IMR-90 (cell line): ENCODE measurements around the gene SLC35F3. TPM values are rescaled to one million over a fixed set of nuclear protein-coding genes. Genes with fewer than 3 reads are reported as not detected.

Experiments used
- ATAC-seq: fragments of 200-7000 bp; cut with Tn5 transposase; 2 replicates; pipeline ENCODE4 v1.9.1; 2020; ENCODE audit warnings: low read depth, mild to moderate bottlenecking, moderate library complexity
- BruUV-seq: library from RNA; stranded (reverse); fragments of 400-500 nt; replicated peaks from 2 replicates; lab custom pipeline; 2021; lab: Mats Ljungman, UMichigan
- CTCF ChIA-PET: fragments of 300-600 bp; formaldehyde crosslinking; extraction: SDS; loops from one replicate; lab custom pipeline; 2021; ENCODE audit warnings: antibody characterized with exemption; lab: Yijun Ruan, JAX
- POLR2A ChIA-PET: fragments of 300-600 bp; sonication (Branson Sonifier 250); formaldehyde crosslinking; loops from one replicate; lab custom pipeline; 2022; ENCODE audit warnings: antibody characterized with exemption; ENCODE audit not compliant: unreplicated experiment; lab: Charles Lee
- DNase-seq: peaks from one replicate; pipeline ENCODE4 v3.0.0; 2013
- H2AFZ ChIP-seq: replicated peaks from 2 replicates; pipeline ENCODE3; 2013; ENCODE audit warnings: low read length, mild to moderate bottlenecking; ENCODE audit not compliant: poor library complexity
- H2AK5ac ChIP-seq: 2 replicates; pipeline ENCODE4 v1.6.1; 2013; ENCODE audit warnings: low read depth, low read length, inconsistent platforms
- H2AK9ac ChIP-seq: replicated peaks from 2 replicates; pipeline ENCODE3; 2013; ENCODE audit warnings: mild to moderate bottlenecking, low read depth, low read length, moderate library complexity; ENCODE audit not compliant: poor library complexity
- H2BK120ac ChIP-seq: 2 replicates; pipeline ENCODE4 v1.6.1; 2013; ENCODE audit warnings: low read depth, low read length, inconsistent platforms
- H2BK15ac ChIP-seq: 3 replicates; pipeline ENCODE4 v1.6.1; 2013; ENCODE audit warnings: low read depth, low read length, inconsistent platforms
- H2BK20ac ChIP-seq: 2 replicates; pipeline ENCODE4 v1.6.1; 2013; ENCODE audit warnings: low read depth, mild to moderate bottlenecking, inconsistent platforms, low read length, moderate library complexity
- H2BK5ac ChIP-seq: 2 replicates; pipeline ENCODE4 v1.6.1; 2013; ENCODE audit warnings: mild to moderate bottlenecking, low read depth, low read length, inconsistent platforms; ENCODE audit not compliant: poor library complexity, severe bottlenecking
- H3K14ac ChIP-seq: replicated peaks from 2 replicates; pipeline ENCODE4 v1.6.1; 2013; ENCODE audit warnings: low read depth, low read length, inconsistent platforms
- H3K18ac ChIP-seq: 2 replicates; pipeline ENCODE4 v1.6.1; 2013; ENCODE audit warnings: low read depth, low read length, control low read depth
- H3K23ac ChIP-seq: 2 replicates; pipeline ENCODE4 v1.6.1; 2013; ENCODE audit warnings: low read depth, low read length, inconsistent platforms
- H3K27ac ChIP-seq: 2 replicates; pipeline ENCODE4 v1.5.1; 2013; ENCODE audit warnings: mild to moderate bottlenecking, control low read depth, low read length; ENCODE audit not compliant: insufficient read depth
- H3K27me3 ChIP-seq: 2 replicates; pipeline ENCODE4 v1.6.1; 2013; ENCODE audit warnings: low read length; ENCODE audit not compliant: control insufficient read depth, insufficient read depth
- H3K36me3 ChIP-seq: 2 replicates; pipeline ENCODE4 v1.6.1; 2013; ENCODE audit warnings: low read length, mixed read lengths; ENCODE audit not compliant: control insufficient read depth, insufficient read depth
- H3K4ac ChIP-seq: 2 replicates; pipeline ENCODE4 v1.6.1; 2013; ENCODE audit warnings: low read depth, low read length, inconsistent platforms
- H3K4me1 ChIP-seq: 2 replicates; pipeline ENCODE4 v1.6.1; 2013; ENCODE audit warnings: low read length, mixed read lengths; ENCODE audit not compliant: control insufficient read depth, insufficient read depth
- H3K4me2 ChIP-seq: 2 replicates; pipeline ENCODE4 v1.6.1; 2013; ENCODE audit warnings: low read depth, mild to moderate bottlenecking, control low read depth, low read length, moderate library complexity
- H3K4me3 ChIP-seq: 2 replicates; pipeline ENCODE4 v1.5.1; 2013; ENCODE audit warnings: low read depth, mild to moderate bottlenecking, control low read depth, low read length, moderate library complexity; ENCODE audit not compliant: insufficient read depth
- H3K56ac ChIP-seq: 2 replicates; pipeline ENCODE4 v1.6.1; 2013; ENCODE audit warnings: low read length, inconsistent platforms; ENCODE audit not compliant: insufficient read depth; ENCODE audit errors: extremely low read depth
- H3K79me1 ChIP-seq, 2 experiments: 2 replicates each; pipeline ENCODE4 v1.6.1; 2013; ENCODE audit warnings: low read length in 2 of 2, inconsistent platforms in 1 of 2, low read depth in 1 of 2
- H3K9ac ChIP-seq: 2 replicates; pipeline ENCODE4 v1.6.1; 2013; ENCODE audit warnings: low read depth, low read length, control low read depth
- H3K9me1 ChIP-seq: 2 replicates; pipeline ENCODE4 v1.6.1; 2013; ENCODE audit warnings: low read length, inconsistent platforms; ENCODE audit not compliant: insufficient read depth
- H3K9me3 ChIP-seq: 2 replicates; pipeline ENCODE4 v1.6.1; 2013; ENCODE audit warnings: low read length; ENCODE audit not compliant: control insufficient read depth, insufficient read depth
- H4K20me1 ChIP-seq: 2 replicates; pipeline ENCODE4 v1.6.1; 2013; ENCODE audit warnings: low read length, inconsistent platforms; ENCODE audit not compliant: insufficient read depth
- H4K5ac ChIP-seq: 2 replicates; pipeline ENCODE4 v1.6.1; 2013; ENCODE audit warnings: mild to moderate bottlenecking, low read depth, low read length, control low read depth
- H4K8ac ChIP-seq, 2 experiments: 2 replicates each; pipeline ENCODE4 v1.6.1; 2013; ENCODE audit warnings: low read depth in 2 of 2, low read length in 2 of 2, control low read depth in 1 of 2, inconsistent platforms in 1 of 2
- H4K91ac ChIP-seq: 2 replicates; pipeline ENCODE4 v1.6.1; 2013; ENCODE audit warnings: low read depth, low read length, inconsistent platforms; ENCODE audit not compliant: insufficient read depth
- FOS ChIP-seq: fragments of 150-350 bp; IDR thresholded peaks from 2 replicates; pipeline ENCODE4 v1.6.1; 2016; ENCODE audit warnings: low read depth, low read length
- MAZ ChIP-seq: IDR thresholded peaks from 2 replicates; pipeline ENCODE4 v1.6.1; 2012; ENCODE audit warnings: low read depth, mild to moderate bottlenecking, low read length, improper control_type of control experiment, moderate library complexity, borderline replicate concordance
- SMC3 ChIP-seq: fragments of 150-350 bp; IDR thresholded peaks from 2 replicates; pipeline ENCODE4 v1.6.1; 2016; ENCODE audit warnings: low read depth, mild to moderate bottlenecking, antibody characterized with exemption, low read length, moderate library complexity
- WGBS, 2 experiments: methylation state at CpG; one replicate each; pipeline versions ENCODE4 v1.1.5 to v1.1.7; 2013; ENCODE audit warnings: missing lambda C conversion rate in 2 of 2; ENCODE audit not compliant: insufficient read length in 1 of 2; ENCODE audit errors: extremely low coverage in 2 of 2; 5-methylcytosine and 5-hydroxymethylcytosine counted together
- dilution Hi-C: fragments of 300-500 bp; cut with HindIII; formaldehyde crosslinking; loops from one replicate; pipeline ENCODE4 v1.14.3; 2018; ENCODE audit warnings: low sequenced_read_pairs; ENCODE audit not compliant: unreplicated experiment
- in situ Hi-C: fragments of 300-500 bp; cut with MboI; formaldehyde crosslinking; loops from 3 replicates; pipeline ENCODE4 v1.14.3; 2019; ENCODE audit warnings: low sequenced_read_pairs, inconsistent platforms, mixed read lengths
- intact Hi-C: fragments of 100-400 bp; cut with micrococcal nuclease; formaldehyde crosslinking; loops from 2 replicates; pipeline ENCODE4 v1.10.0; 2022
- polyA plus RNA-seq, 3 experiments: library from polyadenylated mRNA; depleted of rRNA; stranded (reverse); fragments of >200 nt; gene quantifications; 2 replicates each; pipeline ENCODE4 v1.2.3, GENCODE V29; 2012; ENCODE audit warnings: low replicate concordance in 1 of 3
- total RNA-seq: library from RNA; depleted of rRNA; stranded (reverse); fragments of >200 nt; gene quantifications from 2 replicates; pipeline ENCODE4 v1.2.3, GENCODE V29; 2012
- TF ChIP-seq, protein P1 (sequence below): fragments of 150-350 bp; IDR thresholded peaks from 2 replicates; pipeline ENCODE4 v1.6.1; 2016; ENCODE audit warnings: low read depth, mild to moderate bottlenecking, low read length, moderate library complexity, borderline replicate concordance
- TF ChIP-seq, protein P2 (sequence below): conservative IDR thresholded peaks from 2 replicates; pipeline ENCODE4 v1.5.1; 2012; ENCODE audit warnings: mild to moderate bottlenecking, low read depth, low read length, improper control_type of control experiment
- TF ChIP-seq, protein P3 (sequence below): fragments of 150-350 bp; IDR thresholded peaks from 2 replicates; pipeline ENCODE4 v1.6.1; 2017; ENCODE audit warnings: mild to moderate bottlenecking, antibody characterized with exemption, low read length, low read depth

The SLC35F3 gene
- total and polyA plus RNA-seq, 2 of the 4 experiments (the other 2 are of a cell fraction): under 0.01 to 0.17 TPM

DNA sequence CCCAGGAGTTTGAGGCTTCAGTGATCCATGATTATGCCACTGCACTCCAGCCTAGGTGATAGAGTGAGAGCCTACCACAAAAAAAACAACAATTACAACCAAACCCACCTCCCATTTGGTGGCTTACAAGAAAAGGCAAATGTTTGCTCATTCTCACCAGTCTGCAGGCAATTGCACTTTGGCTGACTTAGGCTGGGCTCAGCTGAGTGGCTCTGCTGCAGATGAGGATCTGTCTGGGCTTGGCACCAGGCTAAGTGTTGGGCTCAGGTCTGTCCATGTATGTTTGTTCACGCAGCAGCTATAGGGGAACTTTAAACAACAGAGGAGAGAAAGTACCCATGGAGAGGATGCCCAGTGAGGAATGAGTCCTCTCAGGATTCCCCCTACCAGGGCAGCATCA is 440.8 kb downstream of the SLC35F3 start:
- Histone ChIP-seq H2AK5ac (no peak overlapping the region), H3K36me3 (no peaks in the 10 kb centered on the region), H4K5ac (no peak overlapping the region), H3K4me2 (no peak overlapping the region), H3K4ac (no peak overlapping the region), H3K27me3 (peaks cover 6% of the 10 kb centered on the region), H3K9ac (no peak overlapping the region), H3K79me1 (no peaks in the 10 kb centered on the region), H3K9me1 (no peaks in the 10 kb centered on the region), H2BK5ac (no peak overlapping the region), H3K23ac (no peak overlapping the region), H2BK20ac (no peak overlapping the region), H4K20me1 (no peaks in the 10 kb centered on the region), H4K91ac (no peak overlapping the region), H3K56ac (no peak overlapping the region), H3K9me3 (no peaks in the 10 kb centered on the region), H3K27ac (no peak overlapping the region), H4K8ac (no peak overlapping the region), H3K4me3 (no peak overlapping the region), H3K4me1 (no peaks in the 10 kb centered on the region), H3K18ac (no peak overlapping the region), H2AK9ac (no peak overlapping the region), H2BK120ac (no peak overlapping the region), H2BK15ac (no peak overlapping the region), H3K14ac (no peak overlapping the region), H2AFZ (no peak overlapping the region)
- POLR2A ChIA-PET: no interaction called here
- WGBS, 2 experiments: no CpG with 5 or more reads among the region's 1 CpG
- CTCF ChIA-PET: no interaction called here
- dilution Hi-C loops (no loop called here), intact Hi-C loops (no loop called here), in situ Hi-C loops (no loop called here)
- no TSS peak for BruUV-seq
- TF ChIP-seq MAZ (no peak), FOS (no peak), SMC3 (no peak)
- TF ChIP-seq, protein P1, sequence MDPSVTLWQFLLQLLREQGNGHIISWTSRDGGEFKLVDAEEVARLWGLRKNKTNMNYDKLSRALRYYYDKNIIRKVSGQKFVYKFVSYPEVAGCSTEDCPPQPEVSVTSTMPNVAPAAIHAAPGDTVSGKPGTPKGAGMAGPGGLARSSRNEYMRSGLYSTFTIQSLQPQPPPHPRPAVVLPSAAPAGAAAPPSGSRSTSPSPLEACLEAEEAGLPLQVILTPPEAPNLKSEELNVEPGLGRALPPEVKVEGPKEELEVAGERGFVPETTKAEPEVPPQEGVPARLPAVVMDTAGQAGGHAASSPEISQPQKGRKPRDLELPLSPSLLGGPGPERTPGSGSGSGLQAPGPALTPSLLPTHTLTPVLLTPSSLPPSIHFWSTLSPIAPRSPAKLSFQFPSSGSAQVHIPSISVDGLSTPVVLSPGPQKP: no peak
- TF ChIP-seq, protein P2, sequence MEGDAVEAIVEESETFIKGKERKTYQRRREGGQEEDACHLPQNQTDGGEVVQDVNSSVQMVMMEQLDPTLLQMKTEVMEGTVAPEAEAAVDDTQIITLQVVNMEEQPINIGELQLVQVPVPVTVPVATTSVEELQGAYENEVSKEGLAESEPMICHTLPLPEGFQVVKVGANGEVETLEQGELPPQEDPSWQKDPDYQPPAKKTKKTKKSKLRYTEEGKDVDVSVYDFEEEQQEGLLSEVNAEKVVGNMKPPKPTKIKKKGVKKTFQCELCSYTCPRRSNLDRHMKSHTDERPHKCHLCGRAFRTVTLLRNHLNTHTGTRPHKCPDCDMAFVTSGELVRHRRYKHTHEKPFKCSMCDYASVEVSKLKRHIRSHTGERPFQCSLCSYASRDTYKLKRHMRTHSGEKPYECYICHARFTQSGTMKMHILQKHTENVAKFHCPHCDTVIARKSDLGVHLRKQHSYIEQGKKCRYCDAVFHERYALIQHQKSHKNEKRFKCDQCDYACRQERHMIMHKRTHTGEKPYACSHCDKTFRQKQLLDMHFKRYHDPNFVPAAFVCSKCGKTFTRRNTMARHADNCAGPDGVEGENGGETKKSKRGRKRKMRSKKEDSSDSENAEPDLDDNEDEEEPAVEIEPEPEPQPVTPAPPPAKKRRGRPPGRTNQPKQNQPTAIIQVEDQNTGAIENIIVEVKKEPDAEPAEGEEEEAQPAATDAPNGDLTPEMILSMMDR: no peak
- TF ChIP-seq, protein P3, sequence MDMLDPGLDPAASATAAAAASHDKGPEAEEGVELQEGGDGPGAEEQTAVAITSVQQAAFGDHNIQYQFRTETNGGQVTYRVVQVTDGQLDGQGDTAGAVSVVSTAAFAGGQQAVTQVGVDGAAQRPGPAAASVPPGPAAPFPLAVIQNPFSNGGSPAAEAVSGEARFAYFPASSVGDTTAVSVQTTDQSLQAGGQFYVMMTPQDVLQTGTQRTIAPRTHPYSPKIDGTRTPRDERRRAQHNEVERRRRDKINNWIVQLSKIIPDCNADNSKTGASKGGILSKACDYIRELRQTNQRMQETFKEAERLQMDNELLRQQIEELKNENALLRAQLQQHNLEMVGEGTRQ: no peak
- DNase-seq (no peak), ATAC-seq (no peak)
